ENCODE data around the gene MITF.

The MITF gene

GRCh38 chr3:69739204-69740102, at the start of gene MITF:
TSS of gene MITF (plus strand) at chr3:69739464. CDS start at chr3:69739598, 134 bp downstream.
- Histone ChIP-seq H3K4me3 (ENCODE audit: low read length) (peak within 1 kb of the TSS; percentile 83), H3K27ac (ENCODE audit: low read depth, low read length) (peak within 1 kb of the TSS; percentile 91), H3K36me3 (ENCODE audit: control insufficient read depth, insufficient read depth, low read length) (no peaks in the 10 kb centered on the region), H3K27me3 (ENCODE audit: control insufficient read depth, insufficient read depth, low read length) (no peaks in the 10 kb centered on the region), H3K9ac (ENCODE audit: low read length) (peak within 1 kb of the TSS; percentile 80), H3K4me1 (ENCODE audit: control insufficient read depth, insufficient read depth, low read length) (peaks cover 19% of the 10 kb centered on the region)

GRCh38 chr3:69691860-69692259, 47.4 kb upstream of the MITF start:
- Histone ChIP-seq H3K27ac (ENCODE audit: low read depth, low read length) (no peak overlapping the region), H3K4me3 (ENCODE audit: low read length) (no peak overlapping the region), H3K9ac (ENCODE audit: low read length) (no peak overlapping the region), H3K36me3 (ENCODE audit: control insufficient read depth, insufficient read depth, low read length) (no peaks in the 10 kb centered on the region), H3K27me3 (ENCODE audit: control insufficient read depth, insufficient read depth, low read length) (no peaks in the 10 kb centered on the region), H3K4me1 (ENCODE audit: control insufficient read depth, insufficient read depth, low read length) (peaks cover 2% of the 10 kb centered on the region)

- H3K27ac ChIP-seq (ENCODE audit: low read depth, low read length): no peak overlapping the region
- no peak overlapping the region for H3K4me3 ChIP-seq (ENCODE audit: low read length)
- H3K9ac ChIP-seq (ENCODE audit: low read length): no peak overlapping the region
- H3K36me3 ChIP-seq (ENCODE audit: control insufficient read depth, insufficient read depth, low read length): no peaks in the 10 kb centered on the region
- H3K4me1 ChIP-seq (ENCODE audit: control insufficient read depth, insufficient read depth, low read length): peaks cover 2% of the 10 kb centered on the region
- H3K27me3 ChIP-seq (ENCODE audit: control insufficient read depth, insufficient read depth, low read length): no peaks in the 10 kb centered on the region
These were observed 46.5 kb upstream of the MITF start for GRCh38 chr3:69692761-69693160.

GRCh38 chr3:69695443-69695842, 43.8 kb upstream of the MITF start:
- no peaks in the 10 kb centered on the region for H3K36me3 ChIP-seq (ENCODE audit: control insufficient read depth, insufficient read depth, low read length)
- no peak overlapping the region for H3K4me3 ChIP-seq (ENCODE audit: low read length)
- no peak overlapping the region for H3K9ac ChIP-seq (ENCODE audit: low read length)
- no peaks in the 10 kb centered on the region for H3K27me3 ChIP-seq (ENCODE audit: control insufficient read depth, insufficient read depth, low read length)
- H3K4me1 ChIP-seq (ENCODE audit: control insufficient read depth, insufficient read depth, low read length): peaks cover 2% of the 10 kb centered on the region
- no peak overlapping the region for H3K27ac ChIP-seq (ENCODE audit: low read depth, low read length)

GRCh38 chr3:69695933-69696332, 43.3 kb upstream of the MITF start:
- Histone ChIP-seq H3K4me3 (ENCODE audit: low read length) (no peak overlapping the region), H3K36me3 (ENCODE audit: control insufficient read depth, insufficient read depth, low read length) (no peaks in the 10 kb centered on the region), H3K27me3 (ENCODE audit: control insufficient read depth, insufficient read depth, low read length) (no peaks in the 10 kb centered on the region), H3K9ac (ENCODE audit: low read length) (no peak overlapping the region), H3K27ac (ENCODE audit: low read depth, low read length) (no peak overlapping the region), H3K4me1 (ENCODE audit: control insufficient read depth, insufficient read depth, low read length) (peaks cover 2% of the 10 kb centered on the region)

GRCh38 chr3:69696367-69696766, 42.9 kb upstream of the MITF start:
- H3K27ac ChIP-seq (ENCODE audit: low read depth, low read length): no peak overlapping the region
- H3K4me3 ChIP-seq (ENCODE audit: low read length): no peak overlapping the region
- no peak overlapping the region for H3K9ac ChIP-seq (ENCODE audit: low read length)
- H3K36me3 ChIP-seq (ENCODE audit: control insufficient read depth, insufficient read depth, low read length): no peaks in the 10 kb centered on the region
- H3K4me1 ChIP-seq (ENCODE audit: control insufficient read depth, insufficient read depth, low read length): no peaks in the 10 kb centered on the region
- H3K27me3 ChIP-seq (ENCODE audit: control insufficient read depth, insufficient read depth, low read length): no peaks in the 10 kb centered on the region

- H3K27ac ChIP-seq (ENCODE audit: low read depth, low read length): no peak overlapping the region
- no peaks in the 10 kb centered on the region for H3K27me3 ChIP-seq (ENCODE audit: control insufficient read depth, insufficient read depth, low read length)
- no peak overlapping the region for H3K9ac ChIP-seq (ENCODE audit: low read length)
- H3K4me3 ChIP-seq (ENCODE audit: low read length): no peak overlapping the region
- no peaks in the 10 kb centered on the region for H3K4me1 ChIP-seq (ENCODE audit: control insufficient read depth, insufficient read depth, low read length)
- no peaks in the 10 kb centered on the region for H3K36me3 ChIP-seq (ENCODE audit: control insufficient read depth, insufficient read depth, low read length)
These were observed 41.9 kb upstream of the MITF start for GRCh38 chr3:69697381-69697780.

GRCh38 chr3:69698728-69699127, 40.5 kb upstream of the MITF start:
- Histone ChIP-seq H3K4me1 (ENCODE audit: control insufficient read depth, insufficient read depth, low read length) (no peaks in the 10 kb centered on the region), H3K27me3 (ENCODE audit: control insufficient read depth, insufficient read depth, low read length) (no peaks in the 10 kb centered on the region), H3K36me3 (ENCODE audit: control insufficient read depth, insufficient read depth, low read length) (no peaks in the 10 kb centered on the region), H3K27ac (ENCODE audit: low read depth, low read length) (no peak overlapping the region), H3K4me3 (ENCODE audit: low read length) (no peak overlapping the region), H3K9ac (ENCODE audit: low read length) (no peak overlapping the region)

GRCh38 chr3:69699183-69699582, 40.1 kb upstream of the MITF start:
- no peak overlapping the region for H3K9ac ChIP-seq (ENCODE audit: low read length)
- no peak overlapping the region for H3K27ac ChIP-seq (ENCODE audit: low read depth, low read length)
- H3K4me1 ChIP-seq (ENCODE audit: control insufficient read depth, insufficient read depth, low read length): no peaks in the 10 kb centered on the region
- H3K27me3 ChIP-seq (ENCODE audit: control insufficient read depth, insufficient read depth, low read length): no peaks in the 10 kb centered on the region
- no peak overlapping the region for H3K4me3 ChIP-seq (ENCODE audit: low read length)
- no peaks in the 10 kb centered on the region for H3K36me3 ChIP-seq (ENCODE audit: control insufficient read depth, insufficient read depth, low read length)

- Histone ChIP-seq H3K9ac (ENCODE audit: low read length) (no peak overlapping the region), H3K27me3 (ENCODE audit: control insufficient read depth, insufficient read depth, low read length) (no peaks in the 10 kb centered on the region), H3K4me1 (ENCODE audit: control insufficient read depth, insufficient read depth, low read length) (no peaks in the 10 kb centered on the region), H3K36me3 (ENCODE audit: control insufficient read depth, insufficient read depth, low read length) (no peaks in the 10 kb centered on the region), H3K27ac (ENCODE audit: low read depth, low read length) (no peak overlapping the region), H3K4me3 (ENCODE audit: low read length) (no peak overlapping the region)
These were observed 38.3 kb upstream of the MITF start for GRCh38 chr3:69700949-69701348.

- no peaks in the 10 kb centered on the region for H3K4me1 ChIP-seq (ENCODE audit: control insufficient read depth, insufficient read depth, low read length)
- no peaks in the 10 kb centered on the region for H3K36me3 ChIP-seq (ENCODE audit: control insufficient read depth, insufficient read depth, low read length)
- no peak overlapping the region for H3K9ac ChIP-seq (ENCODE audit: low read length)
- no peak overlapping the region for H3K4me3 ChIP-seq (ENCODE audit: low read length)
- H3K27ac ChIP-seq (ENCODE audit: low read depth, low read length): no peak overlapping the region
- H3K27me3 ChIP-seq (ENCODE audit: control insufficient read depth, insufficient read depth, low read length): no peaks in the 10 kb centered on the region
These were observed 28.9 kb upstream of the MITF start for GRCh38 chr3:69710153-69710977.

- no peaks in the 10 kb centered on the region for H3K36me3 ChIP-seq (ENCODE audit: control insufficient read depth, insufficient read depth, low read length)
- no peaks in the 10 kb centered on the region for H3K4me1 ChIP-seq (ENCODE audit: control insufficient read depth, insufficient read depth, low read length)
- no peak overlapping the region for H3K9ac ChIP-seq (ENCODE audit: low read length)
- no peak overlapping the region for H3K27ac ChIP-seq (ENCODE audit: low read depth, low read length)
- H3K27me3 ChIP-seq (ENCODE audit: control insufficient read depth, insufficient read depth, low read length): no peaks in the 10 kb centered on the region
- no peak overlapping the region for H3K4me3 ChIP-seq (ENCODE audit: low read length)
These were observed 27.0 kb upstream of the MITF start for GRCh38 chr3:69712269-69712668.

Data from rectal smooth muscle tissue (tissue), 1 donor.